GM18909 (cell line): ENCODE data around the gene TRAF6.
"Not testable (repeated sequence)": the region's sequence is repeated elsewhere in the genome, so short reads cannot be mapped to it uniquely, and the experiment has no call there.

ENCODE experiments used
- ATAC-seq: cut with Tn5 transposase; IDR thresholded peaks from one replicate; pipeline ENCODE4 v1.9.1; 2021; ENCODE audit warnings: mild to moderate bottlenecking; ENCODE audit not compliant: unreplicated experiment, poor library complexity

The TRAF6 gene

GRCh38 chr11:36509694-36510593, at the start of gene TRAF6:
Gene TRAF6 (minus strand): TSS chr11:36510272. CDS start chr11:36501515, 8,757 bp downstream.
- ATAC-seq: peak; percentile 99

GRCh38 chr11:36558571-36559413, 48.7 kb upstream of the TRAF6 start:
- peak; percentile 88 for ATAC-seq

GRCh38 chr11:36557991-36558390, 47.9 kb upstream of the TRAF6 start:
- no peak for ATAC-seq

DNA sequence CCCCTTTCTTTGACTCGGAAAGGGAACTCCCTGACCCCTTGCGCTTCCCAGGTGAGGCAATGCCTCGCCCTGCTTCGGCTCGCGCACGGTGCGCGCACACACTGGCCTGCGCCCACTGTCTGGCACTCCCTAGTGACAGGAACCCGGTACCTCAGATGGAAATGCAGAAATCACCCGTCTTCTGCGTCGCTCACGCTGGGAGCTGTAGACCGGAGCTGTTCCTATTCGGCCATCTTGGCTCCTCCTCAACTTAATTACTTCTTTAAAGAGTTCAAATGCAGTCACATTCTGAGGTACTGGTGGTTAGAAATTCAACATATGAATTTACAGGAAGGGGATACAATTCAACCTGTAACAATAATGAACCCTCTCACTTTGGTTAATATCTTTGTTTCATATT, 47.3 kb upstream of the TRAF6 start:
- ATAC-seq: not testable (repeated sequence)

- no peak for ATAC-seq
These were observed 40.5 kb upstream of the TRAF6 start for GRCh38 chr11:36550385-36551115.

DNA sequence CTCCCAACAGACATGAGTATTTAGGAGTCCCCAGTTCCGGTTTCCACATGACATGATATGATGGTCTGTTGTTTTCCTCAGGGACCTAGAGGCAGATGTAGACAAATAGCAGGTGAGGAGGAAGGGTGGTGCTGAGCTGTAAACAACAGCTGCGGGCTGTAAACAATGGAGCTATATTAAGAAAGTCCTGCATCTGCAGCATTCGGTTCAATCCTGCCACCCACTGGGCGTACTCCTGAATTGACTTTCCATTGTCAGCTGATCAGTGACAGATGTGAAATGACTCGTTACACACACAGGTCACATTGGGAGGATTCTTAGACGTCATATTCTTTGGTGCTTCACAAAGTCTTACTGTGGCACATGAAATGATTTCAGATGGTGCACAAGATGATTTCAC, 30.9 kb upstream of the TRAF6 start:
- peak; percentile 99 for ATAC-seq

DNA sequence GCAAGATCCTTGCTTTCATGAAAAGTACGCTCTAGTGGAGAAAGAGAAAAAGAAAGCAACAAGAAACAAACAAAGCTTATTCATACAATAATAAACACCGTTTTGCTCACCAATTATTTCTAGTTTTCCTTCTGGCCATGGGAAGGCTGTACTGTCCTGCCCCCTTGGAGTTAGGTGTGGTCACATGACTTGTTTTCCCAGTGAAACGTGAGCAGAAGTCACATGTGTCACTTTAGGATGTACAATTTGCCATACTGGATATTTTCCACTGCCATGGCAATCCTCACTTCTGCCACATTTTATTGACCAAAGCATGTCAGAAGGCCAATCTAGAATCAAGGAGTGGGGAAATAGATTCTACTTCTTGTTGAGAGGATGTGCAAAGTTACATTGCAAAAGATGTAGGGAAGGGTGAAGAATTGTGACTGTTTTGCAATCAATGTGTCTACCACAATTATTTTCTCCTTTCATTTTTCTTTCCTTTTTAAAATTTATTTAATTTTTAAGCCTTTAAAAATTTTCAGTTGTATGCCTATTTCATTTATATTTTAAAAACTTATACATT, 24.3 kb upstream of the TRAF6 start:
- no peak for ATAC-seq

GRCh38 chr11:36532941-36533601, 23.0 kb upstream of the TRAF6 start:
- ATAC-seq: no peak

DNA sequence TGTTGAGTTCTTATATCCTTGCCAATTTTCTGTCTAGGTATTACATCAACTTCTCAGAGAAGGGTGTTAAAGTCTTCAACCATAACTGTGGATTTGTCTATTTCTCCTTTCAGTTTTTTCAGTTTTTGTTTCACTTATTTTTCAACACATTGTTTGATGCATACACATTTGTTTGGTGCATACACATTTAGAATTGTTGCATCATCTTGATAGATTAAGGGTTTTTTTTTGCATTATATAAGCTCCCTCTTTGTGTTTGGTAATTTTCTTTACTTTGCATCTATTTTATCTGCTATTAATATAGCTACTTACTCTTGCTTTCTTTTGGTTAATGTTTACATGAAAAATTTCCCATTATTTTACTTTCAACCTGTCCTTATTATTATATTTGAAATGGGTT, 20.8 kb upstream of the TRAF6 start:
- no peak for ATAC-seq

- no peak for ATAC-seq
These were observed 3.9 kb upstream of the TRAF6 start for GRCh38 chr11:36513965-36514364.

DNA sequence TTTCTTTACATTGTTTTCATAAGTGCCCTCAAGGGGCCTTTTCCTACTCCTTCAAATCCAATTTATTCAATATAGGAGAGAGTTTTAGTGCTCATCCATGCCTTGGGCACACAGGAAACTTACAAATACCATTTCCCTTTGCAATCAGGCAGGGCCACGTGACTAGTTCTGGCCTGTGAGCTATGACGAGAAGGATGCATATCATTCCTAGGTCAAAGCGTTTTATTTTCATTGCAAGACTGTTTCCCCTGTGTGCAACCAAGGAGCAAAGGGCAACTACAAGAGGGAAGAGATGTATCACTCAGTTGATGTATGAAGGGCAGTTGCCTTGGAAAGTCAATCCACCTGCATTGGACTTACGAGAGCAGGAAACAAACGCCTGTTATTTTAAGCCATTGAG, 1.9 kb upstream of the TRAF6 start:
- no peak for ATAC-seq

- ATAC-seq: not testable (repeated sequence)
These were observed 990 bp upstream of the TRAF6 start for GRCh38 chr11:36511062-36511461.

GRCh38 chr11:36510594-36510942, 496 bp upstream of the TRAF6 start:
- no peak for ATAC-seq

DNA sequence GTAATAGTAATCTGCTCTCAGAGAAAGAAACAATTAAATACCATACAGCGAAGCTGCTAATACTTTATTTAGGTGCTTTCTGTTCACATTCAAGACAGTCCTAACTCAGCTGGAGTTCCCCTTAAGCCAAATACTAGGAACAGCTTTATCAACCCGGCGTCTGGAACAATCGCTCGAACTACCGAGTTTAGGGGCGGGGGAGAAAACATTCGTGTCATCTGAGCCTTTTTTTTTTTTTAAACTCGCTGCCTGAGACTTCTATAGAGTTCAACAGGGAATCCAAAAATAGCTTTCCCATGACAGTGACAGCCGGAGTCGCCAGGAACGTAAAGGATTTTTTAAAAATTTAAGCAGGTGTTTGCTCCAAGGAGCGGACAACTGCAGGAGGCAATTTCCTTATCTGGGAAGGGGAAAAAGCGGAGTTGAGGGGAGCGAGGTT, 852 bp downstream of the TRAF6 start:
- ATAC-seq: peak; percentile 13

DNA sequence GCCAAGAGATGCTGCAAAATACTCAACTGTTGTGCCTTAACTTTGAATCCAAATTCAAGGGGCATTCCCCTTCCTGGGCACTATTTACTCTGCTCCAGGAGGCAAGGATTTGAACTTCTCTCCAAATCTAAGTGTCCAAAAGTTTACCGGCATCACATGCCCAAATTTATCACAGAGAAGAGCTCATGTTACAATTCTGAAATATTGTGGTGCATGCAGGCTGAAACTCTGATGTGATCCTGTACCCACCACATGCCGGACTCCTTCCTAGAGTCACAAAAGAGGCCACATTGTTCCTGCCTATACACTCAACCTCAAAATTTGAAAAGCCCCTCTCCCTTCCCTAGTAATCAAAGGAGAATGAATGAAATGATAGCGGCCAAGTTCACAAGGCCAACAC, 1.3 kb downstream of the TRAF6 start:
- ATAC-seq: no peak

DNA sequence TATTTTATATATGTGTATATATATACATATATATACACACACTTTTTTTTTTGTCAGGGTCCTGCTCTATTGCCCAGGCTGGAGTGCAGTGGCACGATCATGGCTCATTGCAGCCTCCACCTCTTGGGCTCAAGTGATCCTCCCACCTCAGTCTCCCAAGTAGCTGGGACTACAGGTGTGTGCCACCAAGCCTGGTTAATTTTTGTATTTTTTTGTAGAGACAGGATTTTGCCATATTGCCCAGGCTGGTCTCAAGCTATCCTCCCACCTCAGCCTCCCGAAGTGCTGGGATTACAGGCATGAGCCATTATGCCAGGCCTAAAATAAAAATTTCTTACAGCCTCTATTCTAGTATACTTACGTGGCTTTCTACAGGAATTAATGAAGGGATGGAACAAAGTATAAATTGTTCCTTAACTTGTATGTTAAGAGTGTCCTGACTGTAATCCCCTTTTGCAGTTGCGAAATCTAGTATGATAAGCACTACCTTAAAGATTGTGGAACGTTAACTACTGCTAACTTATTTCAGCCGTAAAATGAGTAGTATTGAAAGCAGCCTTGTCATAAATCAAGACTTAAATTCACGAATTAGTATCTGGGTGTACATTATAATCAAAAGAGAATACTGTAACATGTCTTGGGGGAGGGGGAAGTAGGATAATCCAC, 2.1 kb downstream of the TRAF6 start:
- ATAC-seq: no peak

DNA sequence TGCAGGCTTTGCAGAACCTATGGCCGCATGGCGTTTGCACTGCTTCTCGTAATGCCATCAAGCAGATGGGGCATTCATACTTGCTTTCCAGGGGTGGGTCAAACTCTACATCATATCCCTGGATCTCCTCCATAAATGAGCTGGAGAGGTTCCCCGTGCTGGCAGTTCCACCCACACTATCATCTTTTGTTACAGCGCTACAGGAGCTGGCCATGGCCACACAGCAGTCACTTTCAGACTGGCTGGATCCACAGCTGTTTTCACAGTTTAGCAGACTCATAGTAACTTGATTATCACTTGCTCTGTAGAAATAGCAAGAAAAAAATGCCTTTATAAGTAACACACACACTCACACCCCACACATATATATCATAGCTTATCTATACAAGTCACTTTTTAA, 8.8 kb downstream of the TRAF6 start:
- no peak for ATAC-seq

DNA sequence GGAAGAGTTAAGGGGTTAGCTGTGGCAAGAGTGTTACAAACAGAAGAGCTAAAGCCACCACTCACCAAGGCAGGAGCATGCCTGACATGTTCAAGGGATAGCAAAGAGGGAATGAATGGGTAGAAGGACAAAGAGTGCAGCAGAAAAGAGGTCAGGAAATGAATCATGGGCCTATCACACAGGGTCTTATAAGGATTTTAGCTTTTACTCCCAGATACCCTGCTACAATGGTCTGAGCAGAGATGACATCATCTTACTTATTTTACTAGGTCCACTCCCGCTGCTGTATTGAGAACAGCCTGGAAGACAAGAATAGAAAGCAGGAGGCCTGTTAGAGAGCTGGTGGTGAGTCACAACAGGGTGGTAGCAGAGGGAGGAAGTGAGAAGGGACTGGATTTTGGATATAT, 9.8 kb downstream of the TRAF6 start:
- peak; percentile 96 for ATAC-seq

DNA sequence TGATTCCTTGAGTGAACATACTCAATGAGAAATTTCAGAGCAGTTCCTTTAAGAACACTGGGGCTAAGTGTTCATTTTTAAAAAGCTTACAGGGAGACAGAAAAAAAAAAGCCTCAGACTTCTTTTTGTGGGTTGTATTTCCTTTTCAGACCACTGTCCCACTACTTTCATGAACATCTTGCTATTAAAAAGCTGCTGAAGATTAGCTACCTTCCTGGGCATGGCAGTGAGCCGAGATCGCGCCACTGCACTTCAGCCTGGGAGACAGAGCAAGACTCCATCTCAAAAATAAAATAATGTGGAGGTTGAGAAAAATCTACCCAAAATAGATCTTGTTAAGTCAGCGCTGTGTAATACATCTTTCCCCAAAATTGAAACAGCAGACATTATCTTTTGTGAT, 10.8 kb downstream of the TRAF6 start:
- no peak for ATAC-seq
